ENCODE measurements around the gene GSTM3. TPM values are rescaled to one million over a fixed set of nuclear protein-coding genes. Genes with fewer than 3 reads are reported as not detected.

Gene GSTM3
- total and polyA plus RNA-seq, 9 of the 15 experiments (the other 6 are each of a cell fraction or from before 2014, with no cell fraction given) = 3.9 to 24.5 (median 9.4) TPM

GRCh38 chr1:109763646-109764415 is 23.0 kb upstream of the GSTM3 start, which contains the start of gene EPS8L3:
TSS of gene EPS8L3 (minus strand) at chr1:109763923. CDS start at chr1:109761749, 2,174 bp downstream.
- FAIRE-seq = no peak
- 61% methylated on average over 11 of the region's 11 CpGs for WGBS (ENCODE audit: insufficient coverage, low coverage, missing lambda C conversion rate)
- H3K4me2 ChIP-seq (ENCODE audit: insufficient read depth, low read length) = peak within 1 kb of the TSS; percentile 53
- TF ChIP-seq AFF1 (IDR thresholded peaks at IDR 0.05; ENCODE audit: low read depth in 1 of 2, partially characterized antibody in 2 of 2) (no peak), JUN (IDR thresholded peaks at IDR 0.05; ENCODE audit: borderline replicate concordance, low read depth, low read length) (no peak), JUN (CRISPR knock-in tag; IDR thresholded peaks at IDR 0.05; ENCODE audit: borderline replicate concordance) (0 out of 2 replicates have a peak, but pooled peaks have one; percentile 33), PHF21A (IDR thresholded peaks at IDR 0.05; ENCODE audit: borderline replicate concordance, low read depth) (no peak), CAMTA2 (CRISPR knock-in tag; conservative IDR thresholded peaks at IDR 0.05) (no peak), COPS2 (conservative IDR thresholded peaks at IDR 0.05) (no peak), CBX8 (IDR thresholded peaks at IDR 0.05; ENCODE audit: borderline replicate concordance, extremely low read depth, low read depth, low read length, poor library complexity, severe bottlenecking) (no peak), ARID3B (CRISPR knock-in tag; IDR thresholded peaks at IDR 0.05; ENCODE audit: borderline replicate concordance) (no peak), CBX3 (IDR thresholded peaks at IDR 0.05; ENCODE audit: borderline replicate concordance in 1 of 2, low read length in 2 of 2) (no peak), MAX (CRISPR knock-in tag; IDR thresholded peaks at IDR 0.05) (peak; percentile 12; the same call in 1 of the 2 replicates), EGR1 (conservative IDR thresholded peaks at IDR 0.05) (peak; percentile 11; the same call in 1 of the 2 replicates)

More at GRCh38 chr1:109763646-109764415, 23.0 kb upstream of the GSTM3 start, which contains the start of gene EPS8L3:
- H3K27ac ChIP-seq (ENCODE audit: extremely low read depth, low read depth, low read length) = peak within 1 kb of the TSS; percentile 71; the same call in 2 of the 3 replicates
- peaks cover 5 to 12% of the 10 kb centered on the region in 2 experiments for H3K27me3 ChIP-seq (ENCODE audit: control insufficient read depth in 2 of 2, insufficient read depth in 2 of 2, low read length in 2 of 2)
- H3K79me2 ChIP-seq (ENCODE audit: control insufficient read depth, insufficient read depth, low read length) = no peaks in the 10 kb centered on the region
- in situ Hi-C loops (cut with MboI) (loop anchor here (5.0 kb wide), 1 partner anchor 217 kb away; the partner anchor contains the start of gene GNAI3), intact Hi-C loops (cut with micrococcal nuclease) (no loop called here)
- H3K9me1 ChIP-seq (ENCODE audit: control insufficient read depth, insufficient read depth, low read length) = no peaks in the 10 kb centered on the region
- H3K9ac ChIP-seq (ENCODE audit: insufficient read depth in 1 of 2, low read depth in 2 of 2, low read length in 2 of 2) = peak within 1 kb of the TSS in 1 of 2 experiments; percentile 62; a peak in 3 of 4 replicates
- DNase-seq (ENCODE audit: extremely low read depth in 1 of 4, low spot score in 3 of 4) (no peak), ATAC-seq (no peak; the same call in 2 of the 3 replicates)
- ChIA-PET CTCF (ENCODE audit: low intra/inter-chr PET ratio) (no interaction called here), POLR2A (interaction anchor here (1.0 kb wide), 1 partner anchor 215 kb away, joined by 3 read pairs; no protein-coding TSS in a partner anchor)
- no TSS peak for BruUV-seq (replicated peaks)
- no peaks in the 10 kb centered on the region for H4K20me1 ChIP-seq (replicated peaks; ENCODE audit: control insufficient read depth, insufficient read depth, low read length)
- H3K9me3 ChIP-seq (replicated peaks; ENCODE audit: control insufficient read depth, insufficient read depth, low read depth, low read length) = no peaks in the 10 kb centered on the region
- peak within 1 kb of the TSS; percentile 93 for H2AFZ ChIP-seq (ENCODE audit: low read depth, low read length)
- H3K36me3 ChIP-seq (ENCODE audit: control insufficient read depth, insufficient read depth, low read length) = no peaks in the 10 kb centered on the region
- no peak within 1 kb of the TSS for H3K4me3 ChIP-seq
- peaks cover 27% of the 10 kb centered on the region in 2 experiments for H3K4me1 ChIP-seq (replicated peaks in 1 of 2; ENCODE audit: control insufficient read depth in 2 of 2, insufficient read depth in 2 of 2, low read length in 2 of 2)
